Skeletal muscle cell (primary cell): ENCODE data around the gene NUMA1.

ENCODE experiments used
- DNase-seq: peaks from one replicate; pipeline ENCODE4 v3.0.0-alpha.2; 2010; ENCODE audit warnings: low read depth
- H3K4me3 ChIP-seq: 2 replicates; pipeline ENCODE4 v1.5.1; 2011; ENCODE audit warnings: low read depth, mild to moderate bottlenecking, control low read depth, low read length, moderate library complexity

Gene NUMA1, protein sequence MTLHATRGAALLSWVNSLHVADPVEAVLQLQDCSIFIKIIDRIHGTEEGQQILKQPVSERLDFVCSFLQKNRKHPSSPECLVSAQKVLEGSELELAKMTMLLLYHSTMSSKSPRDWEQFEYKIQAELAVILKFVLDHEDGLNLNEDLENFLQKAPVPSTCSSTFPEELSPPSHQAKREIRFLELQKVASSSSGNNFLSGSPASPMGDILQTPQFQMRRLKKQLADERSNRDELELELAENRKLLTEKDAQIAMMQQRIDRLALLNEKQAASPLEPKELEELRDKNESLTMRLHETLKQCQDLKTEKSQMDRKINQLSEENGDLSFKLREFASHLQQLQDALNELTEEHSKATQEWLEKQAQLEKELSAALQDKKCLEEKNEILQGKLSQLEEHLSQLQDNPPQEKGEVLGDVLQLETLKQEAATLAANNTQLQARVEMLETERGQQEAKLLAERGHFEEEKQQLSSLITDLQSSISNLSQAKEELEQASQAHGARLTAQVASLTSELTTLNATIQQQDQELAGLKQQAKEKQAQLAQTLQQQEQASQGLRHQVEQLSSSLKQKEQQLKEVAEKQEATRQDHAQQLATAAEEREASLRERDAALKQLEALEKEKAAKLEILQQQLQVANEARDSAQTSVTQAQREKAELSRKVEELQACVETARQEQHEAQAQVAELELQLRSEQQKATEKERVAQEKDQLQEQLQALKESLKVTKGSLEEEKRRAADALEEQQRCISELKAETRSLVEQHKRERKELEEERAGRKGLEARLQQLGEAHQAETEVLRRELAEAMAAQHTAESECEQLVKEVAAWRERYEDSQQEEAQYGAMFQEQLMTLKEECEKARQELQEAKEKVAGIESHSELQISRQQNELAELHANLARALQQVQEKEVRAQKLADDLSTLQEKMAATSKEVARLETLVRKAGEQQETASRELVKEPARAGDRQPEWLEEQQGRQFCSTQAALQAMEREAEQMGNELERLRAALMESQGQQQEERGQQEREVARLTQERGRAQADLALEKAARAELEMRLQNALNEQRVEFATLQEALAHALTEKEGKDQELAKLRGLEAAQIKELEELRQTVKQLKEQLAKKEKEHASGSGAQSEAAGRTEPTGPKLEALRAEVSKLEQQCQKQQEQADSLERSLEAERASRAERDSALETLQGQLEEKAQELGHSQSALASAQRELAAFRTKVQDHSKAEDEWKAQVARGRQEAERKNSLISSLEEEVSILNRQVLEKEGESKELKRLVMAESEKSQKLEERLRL (N-terminal part only)

DNA sequence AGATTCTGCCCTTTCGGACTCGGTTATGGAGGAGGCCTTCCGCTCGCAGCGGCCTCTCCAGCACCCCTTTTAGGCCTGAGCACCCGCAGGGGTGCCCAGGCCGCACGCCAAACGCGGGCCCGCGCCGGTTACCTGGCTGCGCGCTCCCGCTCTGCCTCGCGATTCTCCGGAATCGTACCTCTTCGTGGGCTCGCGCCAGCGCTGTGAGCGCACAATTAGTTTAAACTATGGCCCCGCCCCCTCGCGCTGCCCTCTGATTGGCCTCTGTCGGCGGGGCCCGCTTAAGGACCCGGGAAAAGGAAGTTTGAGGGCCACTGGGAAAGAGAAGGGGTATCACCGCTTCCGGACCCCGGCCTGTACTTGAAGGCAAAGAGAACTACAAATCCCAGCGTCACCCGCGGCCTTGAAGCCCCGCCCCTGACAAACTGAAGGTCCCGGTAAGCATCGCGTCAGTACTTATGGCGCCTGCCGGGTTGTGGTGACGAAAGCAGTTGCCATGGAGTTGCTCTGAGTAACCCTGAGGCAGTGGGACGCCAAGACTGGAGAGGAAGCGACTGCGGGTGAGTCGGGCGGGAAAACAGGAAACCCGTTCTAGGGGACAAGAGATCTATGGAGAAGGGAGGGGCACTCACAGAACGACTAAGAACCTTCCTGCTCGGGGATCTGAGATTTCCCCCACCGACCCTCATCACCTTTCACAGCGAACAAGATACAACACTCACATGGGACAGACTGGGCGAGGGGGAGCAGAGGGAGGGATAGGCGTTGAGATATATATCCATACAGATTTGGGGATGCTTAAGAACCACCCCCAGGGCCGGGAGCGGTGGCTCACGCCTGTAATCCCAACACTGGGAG, at the start of gene NUMA1, which contains the start of gene LRRC51:
TSS of gene NUMA1 (minus strand) at position 217 of the 858 bp plus-strand sequence. CDS start 44,599 bp downstream, outside the sequence.
TSS of gene LRRC51 (plus strand) at position 525 of the 858 bp plus-strand sequence. CDS start 8,234 bp downstream, outside the sequence.
- peak within 1 kb of the TSS; percentile 81 for H3K4me3 ChIP-seq
- DNase-seq: peak; percentile 100

DNA sequence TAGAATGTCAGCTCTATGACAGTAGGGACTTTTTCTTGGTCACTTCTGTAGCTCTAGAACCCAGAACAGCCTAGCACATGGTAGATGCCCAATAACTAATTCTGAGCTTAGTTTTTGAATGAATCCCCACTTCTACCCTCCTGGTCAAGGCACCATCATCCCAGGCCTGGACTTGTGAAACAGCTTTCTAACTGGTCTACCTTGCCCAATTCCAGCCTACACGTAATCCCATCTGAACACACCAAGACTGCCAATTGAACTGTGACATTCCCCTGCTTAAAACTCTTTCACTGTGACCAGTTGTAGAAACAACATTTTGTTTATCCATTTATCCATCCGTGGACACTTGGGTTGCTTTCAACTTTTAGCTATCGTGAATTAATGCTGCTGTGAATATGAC, 49.0 kb upstream of the NUMA1 start:
- no peak overlapping the region for H3K4me3 ChIP-seq
- DNase-seq: no peak

DNA sequence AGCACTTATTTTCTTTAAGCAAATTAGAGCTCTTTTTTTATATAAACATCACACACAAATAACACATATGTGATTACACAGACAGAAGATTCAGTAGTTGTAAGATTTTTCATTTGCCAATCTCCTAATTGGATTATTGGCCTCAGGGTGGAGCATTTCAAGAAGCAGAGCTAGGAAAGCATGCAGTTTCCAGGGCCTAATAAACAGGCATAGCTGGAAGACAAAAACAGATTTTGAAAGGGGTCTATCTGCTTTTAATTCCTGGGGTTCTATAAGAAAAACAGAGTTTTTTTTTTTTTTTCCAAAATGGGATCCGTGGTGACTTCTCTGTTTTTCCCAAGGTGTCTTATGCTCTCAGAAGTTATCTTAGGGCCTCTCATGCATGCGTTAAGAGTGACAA, 47.6 kb upstream of the NUMA1 start:
- no peak overlapping the region for H3K4me3 ChIP-seq
- DNase-seq: no peak

DNA sequence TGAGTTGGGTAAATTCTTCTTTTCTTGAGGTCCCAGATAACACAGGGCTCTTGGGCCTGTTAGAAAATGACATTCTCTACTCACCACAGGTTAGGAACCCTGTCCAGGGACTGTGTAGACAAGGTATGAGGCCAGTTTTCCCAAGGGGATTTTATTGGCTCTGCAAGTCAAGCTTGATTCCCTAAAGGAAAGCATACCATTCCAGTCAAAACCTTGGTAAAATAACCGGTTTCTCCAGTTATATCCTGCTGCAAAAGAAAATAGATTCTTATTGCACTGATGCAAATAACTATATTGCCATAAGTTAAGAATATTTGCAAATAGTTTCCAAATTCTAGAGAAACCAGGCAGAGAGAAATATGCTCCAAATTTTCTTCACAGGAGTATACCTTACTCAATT, 45.6 kb upstream of the NUMA1 start:
- no peak overlapping the region for H3K4me3 ChIP-seq
- no peak for DNase-seq

DNA sequence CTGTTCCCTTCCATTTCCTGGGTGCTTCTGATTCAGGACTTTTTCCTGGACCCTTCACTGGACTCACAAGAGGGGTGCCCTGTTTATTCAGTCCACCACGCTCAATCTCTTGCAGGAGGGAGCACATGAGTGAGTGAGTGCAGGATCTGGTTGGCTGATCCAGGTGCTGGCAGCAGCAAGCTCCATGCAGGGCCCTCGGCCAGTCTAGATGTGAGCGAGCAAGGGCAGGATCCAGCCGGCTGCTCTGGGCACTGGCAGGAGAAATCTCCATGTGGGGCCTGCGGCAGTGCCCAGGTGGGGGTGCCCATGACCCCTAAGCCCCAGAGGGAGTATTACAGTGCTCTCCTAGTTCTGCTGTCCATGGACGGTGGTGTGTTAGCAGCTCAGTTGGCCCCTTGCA, 43.7 kb upstream of the NUMA1 start:
- no peak overlapping the region for H3K4me3 ChIP-seq

DNA sequence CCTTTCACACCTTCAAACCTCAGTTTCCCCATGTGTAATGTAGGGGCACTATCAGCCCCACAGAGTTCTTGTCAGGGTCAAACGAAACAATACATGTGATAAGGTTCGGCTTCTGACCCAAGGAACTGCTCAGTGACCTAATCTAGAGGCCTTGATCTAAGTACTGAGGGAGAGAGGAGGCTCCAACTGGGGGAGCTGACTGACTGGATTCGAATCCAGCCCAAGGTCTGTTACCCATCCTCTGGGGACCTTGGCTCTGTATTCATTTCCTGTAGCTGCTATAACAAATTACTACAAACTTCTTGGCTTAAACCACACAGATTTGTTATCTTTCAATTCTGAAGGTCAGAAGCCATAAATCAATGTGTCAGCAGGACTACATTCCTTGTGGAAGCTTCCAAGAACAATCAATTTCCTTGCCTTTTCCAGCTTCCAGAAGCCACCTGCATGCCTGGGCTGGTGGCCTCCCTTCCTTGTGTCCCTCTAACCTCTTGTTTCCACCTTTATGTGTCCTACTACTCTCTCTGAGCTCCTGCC, 42.8 kb upstream of the NUMA1 start:
- no peak overlapping the region for H3K4me3 ChIP-seq
- DNase-seq: no peak

More for the DNA sequence above, 43.7 kb upstream of the NUMA1 start:
- no peak for DNase-seq

DNA sequence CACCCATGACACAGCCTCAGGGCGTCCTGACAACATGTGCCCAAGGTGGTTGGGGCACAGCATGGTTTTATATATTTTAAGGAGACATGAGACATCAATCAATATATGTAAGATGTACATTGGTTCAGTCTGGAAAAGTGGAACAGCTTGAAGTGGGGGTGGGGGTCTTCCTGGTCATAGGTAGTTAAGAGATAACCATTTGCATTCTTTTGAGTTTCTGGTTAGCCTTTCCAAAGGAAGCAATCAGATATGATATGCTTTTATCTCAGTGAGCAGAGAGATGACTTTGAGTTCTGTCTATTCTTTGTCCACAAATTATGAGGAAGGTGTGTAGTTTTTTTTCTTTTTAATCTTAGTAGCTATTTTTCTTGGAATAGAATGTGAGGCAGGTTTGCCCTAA, 42.3 kb upstream of the NUMA1 start:
- no peak for DNase-seq
- H3K4me3 ChIP-seq: no peak overlapping the region

DNA sequence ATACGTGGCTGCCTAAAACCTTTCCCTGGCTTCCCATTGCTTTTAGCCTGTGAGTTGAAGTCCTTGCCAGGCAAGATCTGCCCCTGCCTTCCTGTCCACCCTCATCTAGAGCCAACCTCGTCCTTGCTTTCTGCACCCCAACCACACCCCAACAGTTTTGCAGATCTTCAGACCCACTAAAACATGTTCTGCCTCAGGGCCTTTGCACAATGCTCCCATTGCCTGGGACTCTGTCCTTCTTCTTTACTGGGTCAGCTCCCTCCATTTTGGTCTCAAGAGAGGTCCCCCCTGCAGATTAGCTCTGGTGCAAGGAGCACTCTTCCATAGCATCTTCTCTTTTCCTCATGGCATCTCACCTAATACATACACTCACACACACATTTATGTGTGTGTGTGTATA, 40.6 kb upstream of the NUMA1 start:
- DNase-seq: no peak
- H3K4me3 ChIP-seq: no peak overlapping the region

DNA sequence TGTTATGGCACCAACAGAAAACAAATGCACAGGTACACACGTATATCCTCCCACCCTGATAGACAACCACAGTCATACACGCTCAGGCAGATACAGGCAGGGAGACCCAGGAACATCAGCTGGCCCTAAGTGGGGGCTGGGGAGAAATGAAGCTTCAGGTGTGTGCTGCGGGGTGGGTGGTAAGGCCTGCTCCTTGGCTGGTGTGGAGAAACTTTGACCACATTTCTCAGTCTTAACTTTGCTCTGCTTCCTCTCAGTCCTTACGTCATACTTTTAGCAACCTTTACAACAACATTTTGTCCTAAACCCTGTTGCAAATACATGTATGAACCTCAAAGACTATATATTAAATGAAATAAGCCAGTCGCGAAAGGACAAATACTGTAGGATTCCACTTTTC, 38.9 kb upstream of the NUMA1 start:
- no peak for DNase-seq
- no peak overlapping the region for H3K4me3 ChIP-seq

DNA sequence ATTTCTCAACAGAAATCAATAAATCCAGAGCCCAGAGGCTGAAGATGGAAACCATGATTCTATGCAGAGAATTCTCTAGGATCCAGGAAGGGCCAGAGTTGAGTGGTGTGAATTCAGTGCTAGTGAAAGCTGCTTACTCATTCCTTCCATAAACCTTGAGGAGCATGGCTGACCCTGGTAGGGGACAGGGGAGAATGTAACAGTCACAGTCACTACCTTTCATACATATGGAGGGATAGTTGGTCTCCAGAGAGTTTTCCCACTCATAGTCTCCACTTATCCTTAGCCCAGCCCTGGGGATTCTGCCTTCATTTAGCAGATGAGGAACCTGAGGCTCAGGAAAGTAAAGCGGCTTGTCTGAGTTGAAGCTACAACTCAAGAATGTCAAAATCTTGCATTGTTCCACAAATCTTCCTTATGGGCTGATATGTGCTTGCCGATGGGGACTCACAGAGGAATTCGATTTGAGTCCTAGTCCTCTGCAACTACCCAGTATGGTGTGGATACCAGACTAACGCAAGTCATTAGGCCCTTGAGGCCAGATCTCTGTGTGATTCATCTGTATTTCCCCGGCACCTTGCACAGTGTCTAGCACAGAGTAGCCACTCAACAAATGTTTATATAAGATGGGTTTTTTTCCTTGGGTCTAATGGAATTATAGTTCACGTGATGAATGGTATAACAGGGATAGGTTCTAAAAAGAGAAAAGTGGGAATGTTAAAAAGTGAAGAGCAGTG, 35.8 kb upstream of the NUMA1 start:
- no peak for DNase-seq
- H3K4me3 ChIP-seq: no peak overlapping the region

DNA sequence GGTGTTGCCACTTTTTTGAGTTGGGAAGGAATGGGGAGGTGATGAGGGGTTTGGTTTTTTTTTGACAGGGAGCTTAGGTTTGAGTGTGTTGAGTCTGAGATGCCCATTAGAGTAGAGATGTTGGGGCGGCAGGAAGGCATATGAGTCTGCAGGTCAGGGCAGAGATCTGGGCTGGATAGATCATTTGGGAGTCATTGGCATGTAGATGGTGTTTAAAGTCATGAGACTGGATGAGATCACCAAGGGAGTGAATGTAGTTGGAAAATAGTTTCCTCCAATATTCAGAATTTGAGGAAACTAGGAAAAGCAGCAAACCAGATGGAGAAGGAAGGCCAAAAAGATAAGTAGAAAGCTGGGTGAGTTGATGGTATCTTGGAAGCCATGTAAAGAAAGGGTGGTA, 34.2 kb upstream of the NUMA1 start:
- H3K4me3 ChIP-seq: no peak overlapping the region

DNA sequence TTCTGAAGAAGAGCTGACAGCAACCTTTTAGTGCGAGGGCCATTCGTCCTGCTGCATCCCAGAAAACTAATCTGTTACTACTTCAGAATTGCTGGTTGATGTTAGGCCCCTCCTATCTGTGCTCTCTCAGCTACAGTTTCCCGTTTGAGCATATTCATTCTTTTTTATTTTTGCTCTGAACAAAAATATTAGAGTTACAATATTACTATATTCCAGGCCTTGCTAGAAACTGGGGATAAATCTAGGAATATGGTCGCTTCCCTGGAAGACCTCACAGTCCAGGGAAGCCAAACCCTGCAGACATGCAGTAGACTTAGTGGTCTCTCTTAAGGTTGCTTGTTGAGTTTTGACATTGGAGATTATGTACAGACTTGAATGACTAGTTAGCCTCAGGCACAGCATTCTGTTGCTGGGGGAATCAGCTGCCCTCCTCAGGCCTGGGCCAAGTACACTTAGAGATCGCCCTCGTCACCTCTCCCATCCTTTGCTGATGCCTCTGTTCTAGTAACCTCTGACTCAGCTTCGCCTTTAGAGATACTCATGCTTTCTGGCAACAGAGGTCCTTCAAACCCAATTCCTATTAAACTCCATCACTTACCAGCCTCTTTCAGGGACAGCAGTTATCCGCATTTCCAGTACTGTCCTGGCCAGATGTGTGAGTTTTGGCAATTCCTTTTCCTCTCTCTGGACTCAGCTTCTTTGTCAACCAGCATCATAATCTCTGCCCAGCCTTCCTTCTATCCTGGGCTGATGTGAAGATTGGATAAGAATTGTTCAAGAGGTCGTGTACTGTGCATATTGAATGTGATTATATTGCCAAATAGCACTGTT, 32.9 kb upstream of the NUMA1 start:
- peak overlapping the region; percentile 62 for H3K4me3 ChIP-seq
- no peak for DNase-seq

More for the DNA sequence above, 34.2 kb upstream of the NUMA1 start:
- DNase-seq: no peak

DNA sequence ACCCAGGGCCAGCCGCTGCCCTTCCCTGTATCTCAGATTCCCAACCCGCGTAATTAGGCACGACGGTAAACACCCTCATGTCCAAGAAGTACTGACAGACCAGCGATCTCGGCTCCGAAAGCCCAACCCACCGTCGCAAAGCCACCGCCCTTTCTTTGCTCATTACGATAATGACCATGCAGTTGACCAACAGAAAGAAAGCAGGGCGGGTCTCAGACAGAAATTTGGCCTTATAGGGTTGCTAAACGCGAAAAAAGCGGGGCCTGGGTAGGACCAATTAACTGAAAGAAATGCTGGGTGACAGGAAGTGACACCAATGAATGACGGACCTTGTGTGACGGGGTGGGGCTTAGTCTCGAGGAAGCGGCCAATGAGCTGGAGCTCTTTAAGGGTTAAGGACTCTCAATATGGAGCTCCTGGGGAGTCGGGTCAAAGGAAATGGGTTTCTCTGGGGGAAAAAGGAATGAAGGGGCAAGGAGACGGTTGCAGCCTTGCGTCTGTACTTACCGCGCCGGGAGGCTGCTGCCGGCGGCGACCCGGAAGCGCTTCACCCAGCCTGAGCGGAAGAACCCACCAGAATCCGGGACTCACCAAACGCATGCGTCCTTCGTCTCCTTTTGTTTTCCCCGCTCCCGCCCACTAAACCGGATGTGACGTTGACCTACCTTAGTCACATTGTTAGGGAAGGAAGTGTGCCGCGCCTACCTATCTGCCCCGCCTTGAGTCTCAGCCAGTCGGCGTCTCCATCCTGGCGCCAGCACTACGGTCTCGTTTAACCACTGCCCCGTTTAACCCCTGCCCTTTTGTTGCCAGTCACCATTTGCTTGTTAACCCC, 32.0 kb upstream of the NUMA1 start, which contains the start of gene ANAPC15:
TSS of gene ANAPC15 (minus strand) at position 553 of the 835 bp plus-strand sequence. CDS start 1,419 bp downstream, outside the sequence.
- peak within 1 kb of the TSS; percentile 62 for H3K4me3 ChIP-seq
- peak; percentile 97 for DNase-seq

DNA sequence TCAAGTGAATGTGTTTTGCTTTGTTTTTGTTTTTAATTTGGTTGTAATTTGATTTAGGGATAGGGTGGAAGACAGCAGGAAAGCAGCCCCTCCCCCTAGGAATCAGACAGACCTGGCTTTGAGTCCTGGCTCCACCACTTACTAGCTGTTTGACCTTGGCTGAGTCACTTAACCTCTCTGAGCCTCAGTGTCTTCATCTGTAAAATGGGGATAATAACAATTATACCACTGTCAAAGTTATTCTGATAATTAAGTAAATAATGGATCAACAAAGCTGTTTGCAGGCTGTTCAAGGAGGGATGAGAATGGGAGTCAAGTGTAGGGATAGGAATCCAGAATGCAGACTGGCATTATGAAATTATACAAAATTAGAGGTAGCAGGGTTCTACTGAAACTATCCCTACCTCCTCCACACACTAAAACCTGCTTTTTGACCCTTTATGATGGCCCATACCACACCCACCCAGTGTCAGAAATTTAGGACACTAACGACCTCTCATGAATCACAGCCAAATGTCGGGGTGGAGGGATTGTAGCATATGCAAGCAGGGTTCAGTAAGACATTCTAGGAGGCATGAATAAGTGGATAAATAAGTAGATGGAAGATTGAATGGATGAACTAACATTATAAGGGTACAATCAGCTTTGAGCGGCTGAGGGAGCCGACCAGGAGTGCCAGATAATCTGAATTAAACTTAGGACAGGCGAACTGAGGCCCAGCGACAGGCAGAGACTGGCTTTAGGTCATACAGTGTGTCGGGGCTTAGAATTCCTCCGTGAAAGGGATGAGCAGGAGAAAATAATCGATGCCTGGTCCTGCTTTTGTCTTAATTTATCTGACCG, 31.2 kb upstream of the NUMA1 start:
- DNase-seq: no peak
- H3K4me3 ChIP-seq: peak overlapping the region; percentile 62

DNA sequence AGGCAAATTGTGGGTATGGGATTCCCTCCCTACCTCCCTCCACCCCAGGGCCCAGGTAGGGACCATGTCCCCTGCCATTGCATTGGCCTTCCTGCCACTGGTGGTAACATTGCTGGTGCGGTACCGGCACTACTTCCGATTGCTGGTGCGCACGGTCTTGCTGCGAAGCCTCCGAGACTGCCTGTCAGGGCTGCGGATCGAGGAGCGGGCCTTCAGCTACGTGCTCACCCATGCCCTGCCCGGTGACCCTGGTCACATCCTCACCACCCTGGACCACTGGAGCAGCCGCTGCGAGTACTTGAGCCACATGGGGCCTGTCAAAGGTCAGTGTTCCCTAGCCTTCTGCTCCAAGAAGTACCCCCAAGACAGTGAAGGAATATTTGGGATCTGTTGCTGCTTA, 25.5 kb upstream of the NUMA1 start, which contains the start of gene TOMT:
TSS of gene TOMT (plus strand) at position 37 of the 400 bp plus-strand sequence. CDS start at position 65, 28 bp downstream.
- no peak for DNase-seq
- no peak within 1 kb of the TSS for H3K4me3 ChIP-seq
